Measurements from ENCODE around the gene SNAP47.
A peak's percentile ranks its signal among the peaks of the same experiment; 100 is the strongest.

Gene SNAP47

GRCh38 chr1:227749225-227749624 is 14.0 kb downstream of the SNAP47 start:
- no peak overlapping the region for H3K4me3 ChIP-seq (ENCODE audit: control insufficient read depth, low read depth, low read length)
- DNase-seq (ENCODE audit: low read depth): no peak
- TF ChIP-seq, protein P1, sequence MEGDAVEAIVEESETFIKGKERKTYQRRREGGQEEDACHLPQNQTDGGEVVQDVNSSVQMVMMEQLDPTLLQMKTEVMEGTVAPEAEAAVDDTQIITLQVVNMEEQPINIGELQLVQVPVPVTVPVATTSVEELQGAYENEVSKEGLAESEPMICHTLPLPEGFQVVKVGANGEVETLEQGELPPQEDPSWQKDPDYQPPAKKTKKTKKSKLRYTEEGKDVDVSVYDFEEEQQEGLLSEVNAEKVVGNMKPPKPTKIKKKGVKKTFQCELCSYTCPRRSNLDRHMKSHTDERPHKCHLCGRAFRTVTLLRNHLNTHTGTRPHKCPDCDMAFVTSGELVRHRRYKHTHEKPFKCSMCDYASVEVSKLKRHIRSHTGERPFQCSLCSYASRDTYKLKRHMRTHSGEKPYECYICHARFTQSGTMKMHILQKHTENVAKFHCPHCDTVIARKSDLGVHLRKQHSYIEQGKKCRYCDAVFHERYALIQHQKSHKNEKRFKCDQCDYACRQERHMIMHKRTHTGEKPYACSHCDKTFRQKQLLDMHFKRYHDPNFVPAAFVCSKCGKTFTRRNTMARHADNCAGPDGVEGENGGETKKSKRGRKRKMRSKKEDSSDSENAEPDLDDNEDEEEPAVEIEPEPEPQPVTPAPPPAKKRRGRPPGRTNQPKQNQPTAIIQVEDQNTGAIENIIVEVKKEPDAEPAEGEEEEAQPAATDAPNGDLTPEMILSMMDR (conservative IDR thresholded peaks at IDR 0.05; ENCODE audit: control insufficient read depth, insufficient read depth, low read depth, low read length): no peak

- TF ChIP-seq, protein P1 (conservative IDR thresholded peaks at IDR 0.05; ENCODE audit: control insufficient read depth, insufficient read depth, low read depth, low read length): no peak
- H3K4me3 ChIP-seq (ENCODE audit: control insufficient read depth, low read depth, low read length): no peak overlapping the region
- DNase-seq (ENCODE audit: low read depth): no peak
Observed at GRCh38 chr1:227749916-227750710, 14.9 kb downstream of the SNAP47 start.

GRCh38 chr1:227753999-227754711 is 18.9 kb downstream of the SNAP47 start:
- peak; percentile 55 for DNase-seq (ENCODE audit: low read depth)
- TF ChIP-seq, protein P1 (conservative IDR thresholded peaks at IDR 0.05; ENCODE audit: control insufficient read depth, insufficient read depth, low read depth, low read length): no peak
- H3K4me3 ChIP-seq (ENCODE audit: control insufficient read depth, low read depth, low read length): no peak overlapping the region

- DNase-seq (ENCODE audit: low read depth): no peak
- TF ChIP-seq, protein P1 (conservative IDR thresholded peaks at IDR 0.05; ENCODE audit: control insufficient read depth, insufficient read depth, low read depth, low read length): no peak
- no peak overlapping the region for H3K4me3 ChIP-seq (ENCODE audit: control insufficient read depth, low read depth, low read length)
Observed at GRCh38 chr1:227754958-227755357, 19.7 kb downstream of the SNAP47 start.

DNA sequence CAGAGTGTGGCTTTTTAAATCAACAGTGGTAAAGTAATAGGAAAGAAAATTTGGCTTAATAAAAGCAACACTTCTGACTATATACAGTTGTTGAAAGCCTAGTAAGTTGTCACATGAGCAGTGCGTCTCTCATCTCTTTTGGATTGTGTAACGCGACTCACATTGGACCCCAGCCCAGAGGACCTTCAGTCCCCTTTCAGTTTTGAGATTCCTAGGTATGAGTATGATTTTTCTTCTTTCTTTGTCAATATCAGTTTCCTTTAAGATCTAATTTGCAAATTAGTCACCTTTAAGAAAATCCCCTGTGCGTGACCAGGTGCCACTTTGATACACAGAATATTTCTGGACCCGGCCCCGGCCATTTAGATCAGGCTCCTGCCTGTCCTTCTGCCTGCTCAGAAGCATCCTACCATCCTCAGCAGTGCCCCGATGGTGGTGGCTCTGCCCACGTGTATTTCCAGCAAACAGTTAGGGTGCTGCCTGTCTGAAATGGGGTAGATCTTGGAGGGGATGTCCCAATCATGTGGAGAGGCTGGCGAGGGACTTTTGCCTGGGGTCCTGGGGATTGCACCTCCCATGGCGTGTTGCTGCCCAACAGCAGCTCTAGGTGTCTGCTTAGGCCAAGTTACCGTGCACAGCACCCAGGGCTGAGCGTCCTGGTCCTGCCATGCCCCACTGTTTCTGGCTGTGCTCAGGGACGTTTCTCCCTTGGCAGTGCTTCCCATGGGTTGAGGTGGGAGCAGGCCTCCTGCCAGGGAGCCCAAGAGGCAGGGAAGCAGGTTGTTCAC is 21.1 kb downstream of the SNAP47 start:
- TF ChIP-seq, protein P1 (conservative IDR thresholded peaks at IDR 0.05; ENCODE audit: control insufficient read depth, insufficient read depth, low read depth, low read length): no peak
- peak; percentile 44 for DNase-seq (ENCODE audit: low read depth)
- no peak overlapping the region for H3K4me3 ChIP-seq (ENCODE audit: control insufficient read depth, low read depth, low read length)

GRCh38 chr1:227757781-227758180 is 22.5 kb downstream of the SNAP47 start:
- DNase-seq (ENCODE audit: low read depth): no peak
- TF ChIP-seq, protein P1 (conservative IDR thresholded peaks at IDR 0.05; ENCODE audit: control insufficient read depth, insufficient read depth, low read depth, low read length): no peak
- no peak overlapping the region for H3K4me3 ChIP-seq (ENCODE audit: control insufficient read depth, low read depth, low read length)
